GM13977 (cell line): ENCODE data around the gene TCFL5.

Experiments
- DNase-seq: peaks from one replicate; pipeline ENCODE4 v3.0.0; 2012; ENCODE audit warnings: low spot score
- CTCF ChIP-seq: IDR thresholded peaks from 2 replicates; pipeline ENCODE4 v1.5.1; 2012; ENCODE audit warnings: mild to moderate bottlenecking, control low read depth; ENCODE audit not compliant: insufficient read depth; ENCODE audit errors: extremely low read depth, missing control alignments
- in situ Hi-C: fragments of 300-500 bp; cut with MboI; formaldehyde crosslinking; loops from one replicate; pipeline ENCODE4 v1.12.0; 2022; ENCODE audit warnings: low sequenced_read_pairs, low pct_unique_long_range_greater_than_20kb, mixed read lengths, inconsistent platforms; ENCODE audit not compliant: unreplicated experiment

The TCFL5 gene

DNA sequence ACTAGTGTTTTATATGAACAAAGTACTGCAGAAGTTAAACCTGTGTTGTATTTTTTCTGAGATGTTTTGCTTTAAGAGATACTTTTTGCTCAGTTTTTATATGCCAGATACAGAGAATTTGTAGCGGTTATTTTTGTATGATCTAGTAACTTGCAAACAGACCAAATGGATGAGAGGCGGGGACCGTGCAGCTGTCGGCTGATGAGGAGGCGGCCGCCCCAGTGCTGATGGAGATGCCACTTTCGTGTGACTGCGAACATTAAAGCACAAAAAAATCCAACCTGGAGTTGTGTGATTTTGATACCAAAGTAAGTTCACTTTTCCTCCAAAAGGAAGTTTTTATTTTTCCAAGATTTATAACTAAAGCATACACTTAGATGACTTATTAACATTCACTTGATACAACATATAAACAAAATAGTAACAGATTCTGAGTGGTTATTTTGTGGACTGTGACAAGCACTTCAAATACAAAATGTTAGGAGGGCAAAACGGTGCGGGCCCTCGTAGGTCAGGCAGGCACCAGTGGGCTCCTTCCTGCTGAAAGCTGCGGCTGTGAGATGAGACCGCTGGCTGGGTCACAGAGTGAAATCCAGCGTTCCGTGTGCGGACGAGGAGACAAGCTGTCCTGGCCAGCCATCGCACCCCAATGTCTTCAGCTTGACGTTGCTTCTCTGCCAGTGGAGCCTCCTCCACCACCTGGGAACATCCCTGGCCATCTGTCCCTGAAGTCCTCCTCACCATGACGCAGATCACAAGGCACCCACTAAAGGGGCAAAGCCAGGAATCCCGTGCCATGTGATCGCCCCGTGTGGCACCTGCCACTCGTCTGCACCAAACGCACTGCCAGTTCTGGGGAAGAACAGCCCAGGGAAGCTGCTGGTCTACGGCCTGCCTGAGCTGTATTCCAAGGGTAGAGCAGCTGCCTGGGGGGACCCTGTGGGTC is 61.0 kb downstream of the TCFL5 start:
- no peak for DNase-seq
- in situ Hi-C loops: no loop called here
- no peak for TF ChIP-seq CTCF

DNA sequence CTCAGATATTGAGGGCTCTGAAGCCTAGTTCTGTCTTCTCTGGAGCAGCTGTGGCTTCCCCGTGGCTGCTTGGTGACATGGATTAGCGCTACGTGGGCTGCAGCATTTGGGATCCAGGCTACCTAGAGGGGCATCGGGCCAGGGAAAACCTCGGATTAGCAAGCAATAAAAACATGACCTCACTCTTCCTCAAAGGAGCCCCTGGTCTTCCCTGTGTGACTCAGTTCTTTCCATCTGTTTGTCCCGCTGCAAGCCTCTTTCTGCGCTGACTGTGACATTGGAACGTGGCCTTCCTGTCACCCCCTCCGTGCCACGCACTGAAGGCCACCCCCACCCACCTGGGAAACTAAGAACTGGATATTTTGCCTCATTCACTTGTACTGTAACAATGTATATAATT is 61.7 kb downstream of the TCFL5 start:
- no peak for DNase-seq
- in situ Hi-C loops: no loop called here
- TF ChIP-seq CTCF: no peak

DNA sequence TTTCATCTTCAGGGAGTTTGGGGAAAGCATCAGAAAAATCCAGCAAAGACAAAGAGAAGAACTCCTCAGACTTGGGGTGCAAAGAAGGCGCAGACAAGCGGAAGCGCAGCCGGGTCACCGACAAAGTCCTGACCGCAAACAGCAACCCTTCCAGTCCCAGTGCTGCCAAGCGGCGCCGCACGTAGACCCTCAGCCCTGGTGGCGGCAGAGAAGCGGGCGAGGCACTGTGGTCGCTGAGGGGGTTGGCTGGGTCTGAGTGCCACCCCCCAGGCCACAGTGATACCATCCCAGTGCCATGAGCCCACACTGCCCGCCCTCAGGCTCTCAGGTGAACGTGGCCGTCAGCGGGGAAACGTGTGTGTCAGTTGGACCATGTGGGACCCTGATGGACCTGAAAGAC is 62.2 kb downstream of the TCFL5 start:
- in situ Hi-C loops: no loop called here

DNA sequence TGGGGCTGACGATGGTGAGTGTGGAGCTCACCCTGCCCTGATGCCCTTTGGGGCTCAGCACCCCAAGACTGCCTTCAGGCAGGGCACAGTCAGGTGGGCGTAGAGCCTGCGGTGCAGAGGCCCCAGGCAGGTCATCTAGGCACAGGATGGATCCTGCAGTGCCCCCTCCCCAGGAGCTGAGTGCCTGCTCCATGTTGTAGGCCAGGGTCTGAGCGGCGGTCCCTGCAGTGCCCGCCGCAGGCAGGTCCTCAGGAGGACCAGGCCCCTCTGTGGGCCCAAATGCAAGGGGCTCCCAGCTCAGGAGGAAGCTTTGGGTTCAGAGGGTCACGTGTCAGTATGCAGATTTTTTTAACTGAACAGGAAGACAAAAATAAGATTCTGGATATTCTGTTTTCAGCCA is 62.6 kb downstream of the TCFL5 start:
- DNase-seq: no peak
- in situ Hi-C loops: no loop called here
- no peak for TF ChIP-seq CTCF

More for the DNA sequence above, 62.2 kb downstream of the TCFL5 start:
- DNase-seq: no peak
- no peak for TF ChIP-seq CTCF

GRCh38 chr20:62797671-62798532 is 63.7 kb downstream of the TCFL5 start:
- DNase-seq: no peak
- TF ChIP-seq CTCF: no peak
- in situ Hi-C loops: no loop called here

GRCh38 chr20:62796699-62797491 is 64.7 kb downstream of the TCFL5 start:
- TF ChIP-seq CTCF: no peak
- in situ Hi-C loops: no loop called here
- DNase-seq: no peak
